ENCODE data around the gene NOTCH4. TPM values are rescaled to one million over a fixed set of nuclear protein-coding genes. Genes with fewer than 3 reads are reported as not detected.

Gene NOTCH4
- total RNA-seq, 1 experiment from 2014 or later: 5.7 TPM

- no TSS peak for BruUV-seq (replicated peaks)
- intact Hi-C loops (cut with micrococcal nuclease; ENCODE audit: unreplicated experiment): no loop called here
- Mint-ChIP-seq H3K4me1 (ENCODE audit: low read depth, unreplicated experiment) (no peaks in the 10 kb centered on the region), H3K9me3 (ENCODE audit: low read depth, unreplicated experiment) (no peaks in the 10 kb centered on the region), H3K36me3 (ENCODE audit: insufficient read depth, unreplicated experiment) (no peaks in the 10 kb centered on the region), H3K27me3 (ENCODE audit: unreplicated experiment) (peaks cover 87% of the 10 kb centered on the region), H3K4me3 (ENCODE audit: low read depth, unreplicated experiment) (no peak overlapping the region), H3K27ac (ENCODE audit: unreplicated experiment) (no peak overlapping the region)
- CTCF ChIA-PET: no interaction called here
- TF ChIP-seq, protein P1, sequence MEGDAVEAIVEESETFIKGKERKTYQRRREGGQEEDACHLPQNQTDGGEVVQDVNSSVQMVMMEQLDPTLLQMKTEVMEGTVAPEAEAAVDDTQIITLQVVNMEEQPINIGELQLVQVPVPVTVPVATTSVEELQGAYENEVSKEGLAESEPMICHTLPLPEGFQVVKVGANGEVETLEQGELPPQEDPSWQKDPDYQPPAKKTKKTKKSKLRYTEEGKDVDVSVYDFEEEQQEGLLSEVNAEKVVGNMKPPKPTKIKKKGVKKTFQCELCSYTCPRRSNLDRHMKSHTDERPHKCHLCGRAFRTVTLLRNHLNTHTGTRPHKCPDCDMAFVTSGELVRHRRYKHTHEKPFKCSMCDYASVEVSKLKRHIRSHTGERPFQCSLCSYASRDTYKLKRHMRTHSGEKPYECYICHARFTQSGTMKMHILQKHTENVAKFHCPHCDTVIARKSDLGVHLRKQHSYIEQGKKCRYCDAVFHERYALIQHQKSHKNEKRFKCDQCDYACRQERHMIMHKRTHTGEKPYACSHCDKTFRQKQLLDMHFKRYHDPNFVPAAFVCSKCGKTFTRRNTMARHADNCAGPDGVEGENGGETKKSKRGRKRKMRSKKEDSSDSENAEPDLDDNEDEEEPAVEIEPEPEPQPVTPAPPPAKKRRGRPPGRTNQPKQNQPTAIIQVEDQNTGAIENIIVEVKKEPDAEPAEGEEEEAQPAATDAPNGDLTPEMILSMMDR (IDR thresholded peaks at IDR 0.05; ENCODE audit: unreplicated experiment): no peak
- DNase-seq: no peak
These were observed 7.6 kb downstream of the NOTCH4 start for GRCh38 chr6:32216285-32216684.

GRCh38 chr6:32215617-32216016 lies 8.2 kb downstream of the NOTCH4 start:
- no peak overlapping the region for H3K27ac Mint-ChIP-seq (ENCODE audit: unreplicated experiment)
- H3K4me3 Mint-ChIP-seq (ENCODE audit: low read depth, unreplicated experiment): no peak overlapping the region
- DNase-seq: no peak
- peaks cover 86% of the 10 kb centered on the region for H3K27me3 Mint-ChIP-seq (ENCODE audit: unreplicated experiment)
- peaks cover 3% of the 10 kb centered on the region for H3K36me3 Mint-ChIP-seq (ENCODE audit: insufficient read depth, unreplicated experiment)
- intact Hi-C loops (cut with micrococcal nuclease; ENCODE audit: unreplicated experiment): no loop called here
- CTCF ChIA-PET: no interaction called here
- TF ChIP-seq, protein P1 (IDR thresholded peaks at IDR 0.05; ENCODE audit: unreplicated experiment): no peak
- no peaks in the 10 kb centered on the region for H3K9me3 Mint-ChIP-seq (ENCODE audit: low read depth, unreplicated experiment)
- no peaks in the 10 kb centered on the region for H3K4me1 Mint-ChIP-seq (ENCODE audit: low read depth, unreplicated experiment)
- BruUV-seq (replicated peaks): no TSS peak

- peaks cover 88% of the 10 kb centered on the region for H3K27me3 Mint-ChIP-seq (ENCODE audit: unreplicated experiment)
- BruUV-seq (replicated peaks): no TSS peak
- H3K4me3 Mint-ChIP-seq (ENCODE audit: low read depth, unreplicated experiment): no peak overlapping the region
These were observed 9.7 kb downstream of the NOTCH4 start for GRCh38 chr6:32214126-32214525.

GRCh38 chr6:32213649-32214048 lies 10.2 kb downstream of the NOTCH4 start:
- intact Hi-C loops (cut with micrococcal nuclease; ENCODE audit: unreplicated experiment): no loop called here
- CTCF ChIA-PET: no interaction called here
- Mint-ChIP-seq H3K36me3 (ENCODE audit: insufficient read depth, unreplicated experiment) (peaks cover 4% of the 10 kb centered on the region), H3K4me3 (ENCODE audit: low read depth, unreplicated experiment) (no peak overlapping the region), H3K4me1 (ENCODE audit: low read depth, unreplicated experiment) (no peaks in the 10 kb centered on the region), H3K27ac (ENCODE audit: unreplicated experiment) (no peak overlapping the region), H3K9me3 (ENCODE audit: low read depth, unreplicated experiment) (no peaks in the 10 kb centered on the region), H3K27me3 (ENCODE audit: unreplicated experiment) (peaks cover 88% of the 10 kb centered on the region)
- BruUV-seq (replicated peaks): no TSS peak
- TF ChIP-seq, protein P1 (IDR thresholded peaks at IDR 0.05; ENCODE audit: unreplicated experiment): no peak
- no peak for DNase-seq

More at GRCh38 chr6:32214126-32214525, 9.7 kb downstream of the NOTCH4 start:
- no peaks in the 10 kb centered on the region for H3K4me1 Mint-ChIP-seq (ENCODE audit: low read depth, unreplicated experiment)
- intact Hi-C loops (cut with micrococcal nuclease; ENCODE audit: unreplicated experiment): no loop called here
- peaks cover 4% of the 10 kb centered on the region for H3K36me3 Mint-ChIP-seq (ENCODE audit: insufficient read depth, unreplicated experiment)
- TF ChIP-seq, protein P1 (IDR thresholded peaks at IDR 0.05; ENCODE audit: unreplicated experiment): no peak
- no peak for DNase-seq
- H3K9me3 Mint-ChIP-seq (ENCODE audit: low read depth, unreplicated experiment): no peaks in the 10 kb centered on the region
- H3K27ac Mint-ChIP-seq (ENCODE audit: unreplicated experiment): no peak overlapping the region
- CTCF ChIA-PET: no interaction called here

All from Calu3 (cell line).